ENCODE measurements around the gene GPR101.

GRCh38 chrX:137032341-137032694 lies 1.5 kb downstream of the GPR101 start:
- TF ChIP-seq CTCF (IDR thresholded peaks at IDR 0.05) = no peak
- TF ChIP-seq POLR2AphosphoS5 (IDR thresholded peaks at IDR 0.05) = no peak
- TF ChIP-seq POLR2A (IDR thresholded peaks at IDR 0.05) = no peak

All from gastroesophageal sphincter (tissue), 3 donors.